NB4 (cell line): ENCODE results near the gene PITPNC1.

Experiments used
- MYC ChIP-seq: IDR thresholded peaks from 2 replicates; pipeline ENCODE4 v1.6.1; 2011; ENCODE audit warnings: low read depth, low read length
- POLR2A ChIP-seq: IDR thresholded peaks from 2 replicates; pipeline ENCODE4 v1.6.1; 2011; ENCODE audit warnings: mild to moderate bottlenecking; ENCODE audit not compliant: insufficient read length; ENCODE audit errors: extremely low read depth
- TF ChIP-seq, protein P1 (sequence below): IDR thresholded peaks from one replicate; pipeline ENCODE4 v1.5.1; 2012; ENCODE audit warnings: low read depth, low read length

DNA sequence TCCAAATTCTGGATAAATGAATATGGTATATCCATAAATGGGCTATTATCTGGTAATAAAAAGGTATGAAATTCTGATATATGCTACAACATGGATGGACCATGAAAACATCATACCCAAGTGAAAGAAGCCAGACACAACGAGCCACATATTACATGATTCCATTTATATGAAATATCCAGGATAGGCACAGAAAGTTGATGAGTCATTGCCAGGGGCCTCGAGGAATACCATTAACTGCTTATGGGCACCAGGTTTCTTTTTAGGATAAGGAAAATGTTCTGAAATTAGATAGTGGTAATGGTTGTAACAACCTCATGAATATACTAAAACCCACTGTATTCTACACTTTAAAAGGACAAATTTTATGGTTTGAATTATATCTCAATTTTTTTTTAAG lies 123.2 kb downstream of the PITPNC1 start:
- TF ChIP-seq, protein P1, sequence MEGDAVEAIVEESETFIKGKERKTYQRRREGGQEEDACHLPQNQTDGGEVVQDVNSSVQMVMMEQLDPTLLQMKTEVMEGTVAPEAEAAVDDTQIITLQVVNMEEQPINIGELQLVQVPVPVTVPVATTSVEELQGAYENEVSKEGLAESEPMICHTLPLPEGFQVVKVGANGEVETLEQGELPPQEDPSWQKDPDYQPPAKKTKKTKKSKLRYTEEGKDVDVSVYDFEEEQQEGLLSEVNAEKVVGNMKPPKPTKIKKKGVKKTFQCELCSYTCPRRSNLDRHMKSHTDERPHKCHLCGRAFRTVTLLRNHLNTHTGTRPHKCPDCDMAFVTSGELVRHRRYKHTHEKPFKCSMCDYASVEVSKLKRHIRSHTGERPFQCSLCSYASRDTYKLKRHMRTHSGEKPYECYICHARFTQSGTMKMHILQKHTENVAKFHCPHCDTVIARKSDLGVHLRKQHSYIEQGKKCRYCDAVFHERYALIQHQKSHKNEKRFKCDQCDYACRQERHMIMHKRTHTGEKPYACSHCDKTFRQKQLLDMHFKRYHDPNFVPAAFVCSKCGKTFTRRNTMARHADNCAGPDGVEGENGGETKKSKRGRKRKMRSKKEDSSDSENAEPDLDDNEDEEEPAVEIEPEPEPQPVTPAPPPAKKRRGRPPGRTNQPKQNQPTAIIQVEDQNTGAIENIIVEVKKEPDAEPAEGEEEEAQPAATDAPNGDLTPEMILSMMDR, result no peak
- TF ChIP-seq POLR2A, result no peak
- no peak for TF ChIP-seq MYC
